HCT116 (cell line): ENCODE results near the gene SRGAP3.

Experiments used
- EZH2 ChIP-seq: fragments of 200-600 bp; sonication (generic); IDR thresholded peaks from 2 replicates; pipeline ENCODE4 v1.6.1; 2017; ENCODE audit warnings: antibody characterized with exemption, mixed run types
- POLR2A ChIP-seq: IDR thresholded peaks from 2 replicates; pipeline ENCODE4 v1.7.0; 2011; ENCODE audit warnings: borderline replicate concordance; ENCODE audit not compliant: insufficient read depth, insufficient read length; ENCODE audit errors: extremely low read depth
- SP1 ChIP-seq: IDR thresholded peaks from 2 replicates; pipeline ENCODE4 v1.6.1; 2012; ENCODE audit warnings: low read depth
- TF ChIP-seq, protein P1 (sequence below): IDR thresholded peaks from 2 replicates; pipeline ENCODE4 v1.6.1; 2012; ENCODE audit warnings: low read depth
- TF ChIP-seq, protein P2 (sequence below), 3 experiments: fragments of 200-600 bp in 1 of 3; sonication (generic) in 1 of 3; IDR thresholded peaks in 2 of 3; conservative IDR thresholded peaks in 1 of 3; 2 replicates each; pipeline ENCODE4 v1.5.1; 2012 to 2017; ENCODE audit warnings: low read depth in 2 of 3, low read length in 2 of 3, antibody characterized with exemption in 1 of 3, borderline replicate concordance in 1 of 3, control low read depth in 1 of 3, mild to moderate bottlenecking in 1 of 3, mixed read lengths in 1 of 3, mixed run types in 1 of 3, moderate library complexity in 1 of 3; ENCODE audit not compliant: insufficient read depth in 1 of 3

DNA sequence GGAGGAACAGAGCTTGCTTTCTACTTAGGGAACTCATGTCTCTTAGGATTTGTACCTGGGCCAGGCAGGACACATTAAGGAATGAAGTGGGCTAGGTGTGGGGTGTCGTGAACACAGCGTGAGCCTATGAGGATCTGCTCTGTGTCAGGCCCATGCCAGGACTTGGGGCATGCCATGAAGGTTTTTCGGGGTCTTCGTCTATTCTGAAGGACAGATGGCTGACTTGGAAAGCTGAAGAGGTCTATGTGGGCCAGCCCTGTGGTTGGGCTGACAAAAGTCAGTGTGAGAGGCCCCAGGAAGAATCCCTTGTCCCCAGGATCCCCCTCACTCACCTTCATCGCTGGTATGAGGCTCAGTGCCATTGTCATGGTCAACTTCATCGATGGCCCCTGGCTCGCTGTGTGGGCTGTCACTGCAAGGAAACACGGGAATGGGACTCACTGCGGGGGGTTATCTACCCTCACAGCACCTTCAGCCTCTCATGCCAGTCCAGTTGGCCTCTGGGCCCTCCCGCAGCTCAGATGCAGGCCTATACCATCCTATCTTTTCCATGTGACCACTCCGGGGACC is 239.4 kb downstream of the SRGAP3 start:
- TF ChIP-seq EZH2 (no peak), POLR2A (no peak), SP1 (no peak)
- TF ChIP-seq, protein P1, sequence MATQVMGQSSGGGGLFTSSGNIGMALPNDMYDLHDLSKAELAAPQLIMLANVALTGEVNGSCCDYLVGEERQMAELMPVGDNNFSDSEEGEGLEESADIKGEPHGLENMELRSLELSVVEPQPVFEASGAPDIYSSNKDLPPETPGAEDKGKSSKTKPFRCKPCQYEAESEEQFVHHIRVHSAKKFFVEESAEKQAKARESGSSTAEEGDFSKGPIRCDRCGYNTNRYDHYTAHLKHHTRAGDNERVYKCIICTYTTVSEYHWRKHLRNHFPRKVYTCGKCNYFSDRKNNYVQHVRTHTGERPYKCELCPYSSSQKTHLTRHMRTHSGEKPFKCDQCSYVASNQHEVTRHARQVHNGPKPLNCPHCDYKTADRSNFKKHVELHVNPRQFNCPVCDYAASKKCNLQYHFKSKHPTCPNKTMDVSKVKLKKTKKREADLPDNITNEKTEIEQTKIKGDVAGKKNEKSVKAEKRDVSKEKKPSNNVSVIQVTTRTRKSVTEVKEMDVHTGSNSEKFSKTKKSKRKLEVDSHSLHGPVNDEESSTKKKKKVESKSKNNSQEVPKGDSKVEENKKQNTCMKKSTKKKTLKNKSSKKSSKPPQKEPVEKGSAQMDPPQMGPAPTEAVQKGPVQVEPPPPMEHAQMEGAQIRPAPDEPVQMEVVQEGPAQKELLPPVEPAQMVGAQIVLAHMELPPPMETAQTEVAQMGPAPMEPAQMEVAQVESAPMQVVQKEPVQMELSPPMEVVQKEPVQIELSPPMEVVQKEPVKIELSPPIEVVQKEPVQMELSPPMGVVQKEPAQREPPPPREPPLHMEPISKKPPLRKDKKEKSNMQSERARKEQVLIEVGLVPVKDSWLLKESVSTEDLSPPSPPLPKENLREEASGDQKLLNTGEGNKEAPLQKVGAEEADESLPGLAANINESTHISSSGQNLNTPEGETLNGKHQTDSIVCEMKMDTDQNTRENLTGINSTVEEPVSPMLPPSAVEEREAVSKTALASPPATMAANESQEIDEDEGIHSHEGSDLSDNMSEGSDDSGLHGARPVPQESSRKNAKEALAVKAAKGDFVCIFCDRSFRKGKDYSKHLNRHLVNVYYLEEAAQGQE = no peak
- TF ChIP-seq, protein P2, sequence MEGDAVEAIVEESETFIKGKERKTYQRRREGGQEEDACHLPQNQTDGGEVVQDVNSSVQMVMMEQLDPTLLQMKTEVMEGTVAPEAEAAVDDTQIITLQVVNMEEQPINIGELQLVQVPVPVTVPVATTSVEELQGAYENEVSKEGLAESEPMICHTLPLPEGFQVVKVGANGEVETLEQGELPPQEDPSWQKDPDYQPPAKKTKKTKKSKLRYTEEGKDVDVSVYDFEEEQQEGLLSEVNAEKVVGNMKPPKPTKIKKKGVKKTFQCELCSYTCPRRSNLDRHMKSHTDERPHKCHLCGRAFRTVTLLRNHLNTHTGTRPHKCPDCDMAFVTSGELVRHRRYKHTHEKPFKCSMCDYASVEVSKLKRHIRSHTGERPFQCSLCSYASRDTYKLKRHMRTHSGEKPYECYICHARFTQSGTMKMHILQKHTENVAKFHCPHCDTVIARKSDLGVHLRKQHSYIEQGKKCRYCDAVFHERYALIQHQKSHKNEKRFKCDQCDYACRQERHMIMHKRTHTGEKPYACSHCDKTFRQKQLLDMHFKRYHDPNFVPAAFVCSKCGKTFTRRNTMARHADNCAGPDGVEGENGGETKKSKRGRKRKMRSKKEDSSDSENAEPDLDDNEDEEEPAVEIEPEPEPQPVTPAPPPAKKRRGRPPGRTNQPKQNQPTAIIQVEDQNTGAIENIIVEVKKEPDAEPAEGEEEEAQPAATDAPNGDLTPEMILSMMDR (IDR thresholded peaks at IDR 0.05 in 2 of 3, conservative IDR thresholded peaks at IDR 0.05 in 1 of 3; ENCODE audit: borderline replicate concordance in 1 of 3, insufficient read depth in 1 of 3, low read depth in 2 of 3, low read length in 2 of 3) = no peak
